ENCODE results near the gene RAB3C.

DNA sequence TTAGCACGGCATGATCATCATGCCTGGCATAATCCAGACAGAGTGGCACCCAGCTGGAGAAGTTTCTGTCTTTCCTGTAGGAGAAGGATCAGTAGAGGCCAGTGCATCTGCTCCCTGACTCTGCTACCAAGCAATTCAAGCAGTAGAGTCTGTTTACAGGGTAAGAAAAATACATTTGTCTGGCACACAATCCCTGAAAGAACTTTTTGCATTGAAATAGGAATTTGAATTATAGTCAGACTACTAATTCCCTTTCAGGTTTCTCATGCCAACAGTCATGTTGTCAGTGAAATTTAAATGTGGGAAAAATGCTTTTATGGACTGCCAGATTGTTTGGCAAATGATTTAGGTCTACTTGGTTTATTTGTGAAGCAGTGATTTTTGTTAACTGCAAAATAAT lies 125.6 kb downstream of the RAB3C start:
- TF ChIP-seq, protein P1, sequence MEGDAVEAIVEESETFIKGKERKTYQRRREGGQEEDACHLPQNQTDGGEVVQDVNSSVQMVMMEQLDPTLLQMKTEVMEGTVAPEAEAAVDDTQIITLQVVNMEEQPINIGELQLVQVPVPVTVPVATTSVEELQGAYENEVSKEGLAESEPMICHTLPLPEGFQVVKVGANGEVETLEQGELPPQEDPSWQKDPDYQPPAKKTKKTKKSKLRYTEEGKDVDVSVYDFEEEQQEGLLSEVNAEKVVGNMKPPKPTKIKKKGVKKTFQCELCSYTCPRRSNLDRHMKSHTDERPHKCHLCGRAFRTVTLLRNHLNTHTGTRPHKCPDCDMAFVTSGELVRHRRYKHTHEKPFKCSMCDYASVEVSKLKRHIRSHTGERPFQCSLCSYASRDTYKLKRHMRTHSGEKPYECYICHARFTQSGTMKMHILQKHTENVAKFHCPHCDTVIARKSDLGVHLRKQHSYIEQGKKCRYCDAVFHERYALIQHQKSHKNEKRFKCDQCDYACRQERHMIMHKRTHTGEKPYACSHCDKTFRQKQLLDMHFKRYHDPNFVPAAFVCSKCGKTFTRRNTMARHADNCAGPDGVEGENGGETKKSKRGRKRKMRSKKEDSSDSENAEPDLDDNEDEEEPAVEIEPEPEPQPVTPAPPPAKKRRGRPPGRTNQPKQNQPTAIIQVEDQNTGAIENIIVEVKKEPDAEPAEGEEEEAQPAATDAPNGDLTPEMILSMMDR (IDR thresholded peaks at IDR 0.05), result no peak
- TF ChIP-seq POLR2A (IDR thresholded peaks at IDR 0.05) (no peak), EP300 (IDR thresholded peaks at IDR 0.05) (no peak)
